GM18520 (cell line): ENCODE results near the gene THG1L.

Experiments used
- ATAC-seq: cut with Tn5 transposase; IDR thresholded peaks from one replicate; pipeline ENCODE4 v1.9.1; 2021; ENCODE audit not compliant: unreplicated experiment

Gene THG1L

GRCh38 chr5:157750320-157750719, 19.1 kb downstream of the THG1L start:
- ATAC-seq = no peak

GRCh38 chr5:157756122-157756521, 24.9 kb downstream of the THG1L start:
- ATAC-seq = no peak

GRCh38 chr5:157758706-157759105, 27.5 kb downstream of the THG1L start:
- no peak for ATAC-seq

- peak; percentile 62 for ATAC-seq
Observed at GRCh38 chr5:157761690-157762621, 30.7 kb downstream of the THG1L start.

GRCh38 chr5:157764531-157764930, 33.3 kb downstream of the THG1L start:
- no peak for ATAC-seq

GRCh38 chr5:157766442-157766841, 35.2 kb downstream of the THG1L start:
- ATAC-seq = no peak

GRCh38 chr5:157766902-157767301, 35.7 kb downstream of the THG1L start:
- ATAC-seq = no peak

GRCh38 chr5:157767689-157768088, 36.5 kb downstream of the THG1L start:
- ATAC-seq = no peak

GRCh38 chr5:157770665-157771064, 39.4 kb downstream of the THG1L start:
- ATAC-seq = no peak

- ATAC-seq = no peak
Observed at GRCh38 chr5:157772127-157772526, 40.9 kb downstream of the THG1L start.

GRCh38 chr5:157778121-157778805, 47.0 kb downstream of the THG1L start:
- no peak for ATAC-seq

GRCh38 chr5:157779221-157779620, 48.0 kb downstream of the THG1L start:
- no peak for ATAC-seq

- no peak for ATAC-seq
Observed at GRCh38 chr5:157785801-157786200, 54.6 kb downstream of the THG1L start.
